ENCODE data around the gene PIGV. TPM values are rescaled to one million over a fixed set of nuclear protein-coding genes. Genes with fewer than 3 reads are reported as not detected.

Gene PIGV
- total RNA-seq, 1 donor from 2014 or later = 7.9 TPM

DNA sequence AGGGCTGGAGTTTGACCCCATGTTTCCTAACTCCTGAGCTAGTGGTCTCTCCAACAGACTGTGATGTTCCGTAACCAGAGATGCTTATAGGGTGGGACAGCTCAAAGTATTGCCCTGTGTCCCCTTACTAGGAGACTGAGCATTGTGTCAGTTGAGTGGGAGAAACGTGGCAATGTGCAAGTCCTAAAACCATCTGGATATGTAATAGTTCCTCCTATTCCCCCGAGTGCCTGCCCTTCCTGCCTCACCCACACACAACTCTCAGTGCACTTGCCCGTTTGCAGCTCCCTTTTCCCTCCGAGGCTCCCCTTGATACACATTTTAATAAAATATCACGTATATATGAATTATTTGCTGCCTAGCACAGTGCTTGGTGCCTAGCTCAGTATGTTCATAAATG is 3.4 kb downstream of the PIGV start:
- Mint-ChIP-seq H3K36me3 (ENCODE audit: low read depth, unreplicated experiment) (peaks cover 19% of the 10 kb centered on the region), H3K27ac (ENCODE audit: unreplicated experiment) (no peak overlapping the region), H3K4me1 (ENCODE audit: low read depth, unreplicated experiment) (peaks cover 23% of the 10 kb centered on the region), H3K9me3 (ENCODE audit: unreplicated experiment) (no peaks in the 10 kb centered on the region), H3K27me3 (ENCODE audit: low read depth, unreplicated experiment) (no peaks in the 10 kb centered on the region), H3K4me3 (ENCODE audit: unreplicated experiment) (no peak overlapping the region)
- no peak overlapping the region for H3K9ac ChIP-seq (ENCODE audit: low read length)
- no peak overlapping the region for H3K27ac ChIP-seq (ENCODE audit: low read depth, low read length)
- H3K4me1 ChIP-seq (ENCODE audit: insufficient read depth, low read length) = peaks cover 33% of the 10 kb centered on the region
- DNase-seq (ENCODE audit: low read depth) (no peak), FAIRE-seq (no peak)
- peaks cover 2% of the 10 kb centered on the region for H3K36me3 ChIP-seq (ENCODE audit: insufficient read depth, low read length)
- no peaks in the 10 kb centered on the region for H3K27me3 ChIP-seq (ENCODE audit: insufficient read depth, low read length)
- TF ChIP-seq, protein P1, sequence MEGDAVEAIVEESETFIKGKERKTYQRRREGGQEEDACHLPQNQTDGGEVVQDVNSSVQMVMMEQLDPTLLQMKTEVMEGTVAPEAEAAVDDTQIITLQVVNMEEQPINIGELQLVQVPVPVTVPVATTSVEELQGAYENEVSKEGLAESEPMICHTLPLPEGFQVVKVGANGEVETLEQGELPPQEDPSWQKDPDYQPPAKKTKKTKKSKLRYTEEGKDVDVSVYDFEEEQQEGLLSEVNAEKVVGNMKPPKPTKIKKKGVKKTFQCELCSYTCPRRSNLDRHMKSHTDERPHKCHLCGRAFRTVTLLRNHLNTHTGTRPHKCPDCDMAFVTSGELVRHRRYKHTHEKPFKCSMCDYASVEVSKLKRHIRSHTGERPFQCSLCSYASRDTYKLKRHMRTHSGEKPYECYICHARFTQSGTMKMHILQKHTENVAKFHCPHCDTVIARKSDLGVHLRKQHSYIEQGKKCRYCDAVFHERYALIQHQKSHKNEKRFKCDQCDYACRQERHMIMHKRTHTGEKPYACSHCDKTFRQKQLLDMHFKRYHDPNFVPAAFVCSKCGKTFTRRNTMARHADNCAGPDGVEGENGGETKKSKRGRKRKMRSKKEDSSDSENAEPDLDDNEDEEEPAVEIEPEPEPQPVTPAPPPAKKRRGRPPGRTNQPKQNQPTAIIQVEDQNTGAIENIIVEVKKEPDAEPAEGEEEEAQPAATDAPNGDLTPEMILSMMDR (IDR thresholded peaks at IDR 0.05; ENCODE audit: insufficient read depth, low read depth, low read length) = no peak
- no peak for TF ChIP-seq EZH2 (IDR thresholded peaks at IDR 0.05; ENCODE audit: insufficient read depth, low read length)
- no peak overlapping the region for H3K4me2 ChIP-seq (ENCODE audit: low read length)
- H3K79me2 ChIP-seq (ENCODE audit: insufficient read depth, low read length) = peaks cover 4% of the 10 kb centered on the region
- no peak overlapping the region for H2AFZ ChIP-seq (ENCODE audit: low read depth, low read length)
- no peaks in the 10 kb centered on the region for H3K9me3 ChIP-seq (ENCODE audit: insufficient read depth, low read depth, low read length)
- H3K4me3 ChIP-seq (ENCODE audit: insufficient read depth, low read depth, low read length) = no peak overlapping the region
- no peaks in the 10 kb centered on the region for H4K20me1 ChIP-seq (ENCODE audit: insufficient read depth, low read length)

DNA sequence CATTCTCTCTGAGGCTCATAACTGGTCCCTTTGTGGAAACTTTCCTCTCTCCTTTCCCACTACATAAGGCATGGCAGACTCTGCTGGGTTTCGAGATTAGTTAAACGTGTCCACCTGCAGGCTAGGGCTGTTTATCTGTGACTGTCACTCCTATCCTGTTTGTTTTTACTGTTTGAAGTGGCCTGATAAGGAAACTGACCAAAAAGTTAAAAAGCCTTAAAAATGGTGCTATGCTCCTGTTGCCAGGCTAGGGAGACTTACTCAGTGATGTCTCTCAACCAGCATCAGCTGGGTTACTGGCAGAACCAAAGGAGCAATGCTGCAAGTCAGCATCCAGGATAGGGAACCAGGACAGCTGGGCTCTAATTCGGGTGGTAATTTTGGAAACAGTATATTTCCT is 3.9 kb downstream of the PIGV start:
- Mint-ChIP-seq H3K4me1 (ENCODE audit: low read depth, unreplicated experiment) (peaks cover 18% of the 10 kb centered on the region), H3K4me3 (ENCODE audit: unreplicated experiment) (peak overlapping the region; percentile 34), H3K36me3 (ENCODE audit: low read depth, unreplicated experiment) (peaks cover 21% of the 10 kb centered on the region), H3K27ac (ENCODE audit: unreplicated experiment) (no peak overlapping the region), H3K9me3 (ENCODE audit: unreplicated experiment) (no peaks in the 10 kb centered on the region), H3K27me3 (ENCODE audit: low read depth, unreplicated experiment) (no peaks in the 10 kb centered on the region)
- Histone ChIP-seq H2AFZ (ENCODE audit: low read depth, low read length) (no peak overlapping the region), H3K9ac (ENCODE audit: low read length) (no peak overlapping the region), H3K9me3 (ENCODE audit: insufficient read depth, low read depth, low read length) (no peaks in the 10 kb centered on the region), H3K27me3 (ENCODE audit: insufficient read depth, low read length) (no peaks in the 10 kb centered on the region), H3K79me2 (ENCODE audit: insufficient read depth, low read length) (peaks cover 4% of the 10 kb centered on the region), H3K4me3 (ENCODE audit: insufficient read depth, low read depth, low read length) (no peak overlapping the region), H3K4me1 (ENCODE audit: insufficient read depth, low read length) (peaks cover 28% of the 10 kb centered on the region), H4K20me1 (ENCODE audit: insufficient read depth, low read length) (no peaks in the 10 kb centered on the region), H3K4me2 (ENCODE audit: low read length) (no peak overlapping the region), H3K27ac (ENCODE audit: low read depth, low read length) (no peak overlapping the region), H3K36me3 (ENCODE audit: insufficient read depth, low read length) (peaks cover 2% of the 10 kb centered on the region)
- DNase-seq (ENCODE audit: low read depth) (no peak), FAIRE-seq (no peak)
- TF ChIP-seq, protein P1 (IDR thresholded peaks at IDR 0.05; ENCODE audit: insufficient read depth, low read depth, low read length) = no peak

DNA sequence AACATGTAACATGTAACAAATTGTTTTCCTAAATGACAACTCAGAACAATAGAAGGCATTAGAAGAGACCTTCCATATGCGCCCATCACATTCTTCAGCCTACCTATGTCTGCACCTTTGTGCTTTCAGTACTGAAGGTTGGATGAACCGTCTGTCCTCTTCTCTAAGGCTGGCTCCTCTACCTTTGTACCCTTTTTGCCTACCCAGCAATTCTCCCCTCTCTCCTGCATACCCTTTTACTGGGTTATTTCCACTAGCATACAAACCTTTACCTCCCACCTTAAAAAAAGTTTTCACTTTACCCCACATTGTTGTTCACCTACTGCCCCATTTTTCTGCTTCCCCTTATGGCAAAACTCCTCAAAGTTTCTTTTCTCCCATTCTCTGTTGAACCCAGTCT is 5.2 kb downstream of the PIGV start:
- no peak overlapping the region for H3K4me2 ChIP-seq (ENCODE audit: low read length)
- no peak overlapping the region for H3K27ac Mint-ChIP-seq (ENCODE audit: unreplicated experiment)
- no peak overlapping the region for H3K27ac ChIP-seq (ENCODE audit: low read depth, low read length)
- peaks cover 4% of the 10 kb centered on the region for H3K79me2 ChIP-seq (ENCODE audit: insufficient read depth, low read length)
- no peaks in the 10 kb centered on the region for H3K27me3 Mint-ChIP-seq (ENCODE audit: low read depth, unreplicated experiment)
- no peak overlapping the region for H3K4me3 ChIP-seq (ENCODE audit: insufficient read depth, low read depth, low read length)
- H2AFZ ChIP-seq (ENCODE audit: low read depth, low read length) = no peak overlapping the region
- peaks cover 9% of the 10 kb centered on the region for H3K4me1 Mint-ChIP-seq (ENCODE audit: low read depth, unreplicated experiment)
- H3K36me3 ChIP-seq (ENCODE audit: insufficient read depth, low read length) = peaks cover 2% of the 10 kb centered on the region
- H3K9me3 ChIP-seq (ENCODE audit: insufficient read depth, low read depth, low read length) = no peaks in the 10 kb centered on the region
- H3K9ac ChIP-seq (ENCODE audit: low read length) = no peak overlapping the region
- H3K36me3 Mint-ChIP-seq (ENCODE audit: low read depth, unreplicated experiment) = peaks cover 21% of the 10 kb centered on the region
- peaks cover 18% of the 10 kb centered on the region for H3K4me1 ChIP-seq (ENCODE audit: insufficient read depth, low read length)
- H3K9me3 Mint-ChIP-seq (ENCODE audit: unreplicated experiment) = no peaks in the 10 kb centered on the region
- no peak for FAIRE-seq
- no peaks in the 10 kb centered on the region for H4K20me1 ChIP-seq (ENCODE audit: insufficient read depth, low read length)
- H3K27me3 ChIP-seq (ENCODE audit: insufficient read depth, low read length) = no peaks in the 10 kb centered on the region
- no peak for DNase-seq (ENCODE audit: low read depth)
- no peak overlapping the region for H3K4me3 Mint-ChIP-seq (ENCODE audit: unreplicated experiment)
- TF ChIP-seq, protein P1 (IDR thresholded peaks at IDR 0.05; ENCODE audit: insufficient read depth, low read depth, low read length) = no peak
- no peak for TF ChIP-seq EZH2 (IDR thresholded peaks at IDR 0.05; ENCODE audit: insufficient read depth, low read length)

Data from astrocyte (in vitro differentiated cells and primary cell).